HepG2 (cell line): ENCODE measurements around the gene DHRS1. TPM values are rescaled to one million over a fixed set of nuclear protein-coding genes. Genes with fewer than 3 reads are reported as not detected.

Experiments
- ADNP ChIP-seq: sonication (generic); formaldehyde crosslinking; IDR thresholded peaks from 2 replicates; pipeline ENCODE4 v1.4.0; 2020; ENCODE audit warnings: missing genetic modification reagents
- ATAD3A ChIP-seq: sonication (generic); formaldehyde crosslinking; IDR thresholded peaks from 2 replicates; pipeline ENCODE4 v1.4.0; 2020; ENCODE audit warnings: missing genetic modification reagents
- DZIP1 ChIP-seq: sonication (generic); formaldehyde crosslinking; IDR thresholded peaks from 2 replicates; pipeline ENCODE4 v1.5.0; 2020; ENCODE audit warnings: mild to moderate bottlenecking, missing genetic modification reagents
- HNRNPL ChIP-seq: fragments of 200-400 bp; formaldehyde crosslinking; IDR thresholded peaks from 2 replicates; pipeline ENCODE4 v1.6.1; 2017; ENCODE audit warnings: mild to moderate bottlenecking, low read depth, low read length
- IKZF4 ChIP-seq: sonication (generic); formaldehyde crosslinking; IDR thresholded peaks from 2 replicates; pipeline ENCODE4 v1.5.1; 2020; ENCODE audit warnings: borderline replicate concordance, mild to moderate bottlenecking, low read depth, missing genetic modification reagents; ENCODE audit errors: not compliant biosample characterization
- ISX ChIP-seq: sonication (generic); formaldehyde crosslinking; conservative IDR thresholded peaks from 2 replicates; pipeline ENCODE4 v1.5.0; 2020; ENCODE audit warnings: missing genetic modification reagents
- KDM5B ChIP-seq: sonication (generic); formaldehyde crosslinking; IDR thresholded peaks from 2 replicates; pipeline ENCODE4 v1.4.0; 2020; ENCODE audit warnings: missing genetic modification reagents, mild to moderate bottlenecking, borderline replicate concordance
- MED13 ChIP-seq: sonication (generic); formaldehyde crosslinking; IDR thresholded peaks from 2 replicates; pipeline ENCODE4 v1.5.0; 2020; ENCODE audit warnings: missing genetic modification reagents
- MLLT10 ChIP-seq: sonication (generic); formaldehyde crosslinking; IDR thresholded peaks from 2 replicates; pipeline ENCODE4 v1.4.0; 2020; ENCODE audit warnings: missing genetic modification reagents
- NFATC3 ChIP-seq: sonication (generic); formaldehyde crosslinking; IDR thresholded peaks from 2 replicates; pipeline ENCODE4 v1.5.1; 2020; ENCODE audit warnings: mild to moderate bottlenecking, missing genetic modification reagents
- NFE2L1 ChIP-seq: sonication (generic); formaldehyde crosslinking; IDR thresholded peaks from 2 replicates; pipeline ENCODE4 v1.4.0; 2020; ENCODE audit warnings: missing genetic modification reagents, mild to moderate bottlenecking, borderline replicate concordance
- RXRA ChIP-seq: sonication (generic); formaldehyde crosslinking; IDR thresholded peaks from 2 replicates; pipeline ENCODE4 v1.5.1; 2020; ENCODE audit warnings: missing genetic modification reagents
- SRY ChIP-seq: sonication (generic); formaldehyde crosslinking; IDR thresholded peaks from 2 replicates; pipeline ENCODE4 v1.8.0; 2022; ENCODE audit warnings: mild to moderate bottlenecking, missing genetic modification reagents
- ZEB1 ChIP-seq: IDR thresholded peaks from 2 replicates; pipeline ENCODE4 v1.6.1; 2012; ENCODE audit warnings: mild to moderate bottlenecking, low read depth, inconsistent platforms; ENCODE audit not compliant: insufficient replicate concordance
- ZNF253 ChIP-seq: sonication (generic); formaldehyde crosslinking; IDR thresholded peaks from 2 replicates; pipeline ENCODE4 v1.8.0; 2022; ENCODE audit warnings: mild to moderate bottlenecking, missing genetic modification reagents, borderline replicate concordance
- ZNF264 ChIP-seq: sonication (generic); formaldehyde crosslinking; IDR thresholded peaks from 2 replicates; pipeline ENCODE4 v1.4.0; 2020; ENCODE audit warnings: missing genetic modification reagents
- ZNF292 ChIP-seq: sonication (generic); formaldehyde crosslinking; IDR thresholded peaks from 2 replicates; pipeline ENCODE4 v1.8.1; 2022; ENCODE audit warnings: mild to moderate bottlenecking, low read depth, missing genetic modification reagents, borderline replicate concordance
- ZNF296 ChIP-seq: sonication (generic); formaldehyde crosslinking; conservative IDR thresholded peaks from 2 replicates; pipeline ENCODE4 v1.5.0; 2020; ENCODE audit warnings: mild to moderate bottlenecking, missing genetic modification reagents
- ZNF572 ChIP-seq: sonication (generic); formaldehyde crosslinking; IDR thresholded peaks from 2 replicates; pipeline ENCODE4 v1.5.1; 2020; ENCODE audit warnings: mild to moderate bottlenecking, missing genetic modification reagents
- ZNF629 ChIP-seq: sonication (generic); formaldehyde crosslinking; conservative IDR thresholded peaks from 2 replicates; pipeline ENCODE4 v1.5.0; 2020; ENCODE audit warnings: missing genetic modification reagents
- ZNF674 ChIP-seq: sonication (generic); formaldehyde crosslinking; IDR thresholded peaks from 2 replicates; pipeline ENCODE4 v1.5.0; 2020; ENCODE audit warnings: low read depth, mild to moderate bottlenecking, missing genetic modification reagents
- polyA plus RNA-seq, 8 experiments: library from polyadenylated mRNA; depleted of rRNA in 3 of 8; stranded (reverse) in 7 of 8; unstranded in 1 of 8; fragments of >200 nt; fragmentation: Illumina TruSeq in 4 of 8; extraction: Trizol in 4 of 8; gene quantifications; 2 replicates each; pipeline versions ENCODE4 v1.2.1 to v1.2.3, GENCODE V29; 2011 to 2016; ENCODE audit warnings: low read depth in 4 of 8, missing spikeins in 1 of 8, mixed read lengths in 1 of 8; ENCODE audit not compliant: insufficient read depth in 1 of 8
- total RNA-seq, 5 experiments: library from RNA; depleted of rRNA; stranded (reverse); fragments of >200 nt; fragmentation: Illumina TruSeq; extraction: Trizol; gene quantifications; 2 replicates each; pipeline ENCODE4 v1.2.3, GENCODE V29; 2016; ENCODE audit warnings: low read depth in 1 of 5
- TF ChIP-seq, protein P1 (sequence below): sonication (generic); formaldehyde crosslinking; IDR thresholded peaks from 2 replicates; pipeline ENCODE4 v1.5.1; 2020; ENCODE audit warnings: missing genetic modification reagents, mild to moderate bottlenecking, borderline replicate concordance
- TF ChIP-seq, protein P2 (sequence below): sonication (generic); formaldehyde crosslinking; IDR thresholded peaks from 2 replicates; pipeline ENCODE4 v1.4.0; 2020; ENCODE audit warnings: mild to moderate bottlenecking, missing genetic modification reagents
- TF ChIP-seq, protein P3 (sequence below): sonication (generic); formaldehyde crosslinking; IDR thresholded peaks from 2 replicates; pipeline ENCODE4 v1.4.0; 2020; ENCODE audit warnings: missing genetic modification reagents, borderline replicate concordance

The DHRS1 gene
- total and polyA plus RNA-seq, 2 of the 13 experiments (the other 11 are each of a cell fraction or from before 2014, with no cell fraction given), result 49.8 to 60.8 TPM

DNA sequence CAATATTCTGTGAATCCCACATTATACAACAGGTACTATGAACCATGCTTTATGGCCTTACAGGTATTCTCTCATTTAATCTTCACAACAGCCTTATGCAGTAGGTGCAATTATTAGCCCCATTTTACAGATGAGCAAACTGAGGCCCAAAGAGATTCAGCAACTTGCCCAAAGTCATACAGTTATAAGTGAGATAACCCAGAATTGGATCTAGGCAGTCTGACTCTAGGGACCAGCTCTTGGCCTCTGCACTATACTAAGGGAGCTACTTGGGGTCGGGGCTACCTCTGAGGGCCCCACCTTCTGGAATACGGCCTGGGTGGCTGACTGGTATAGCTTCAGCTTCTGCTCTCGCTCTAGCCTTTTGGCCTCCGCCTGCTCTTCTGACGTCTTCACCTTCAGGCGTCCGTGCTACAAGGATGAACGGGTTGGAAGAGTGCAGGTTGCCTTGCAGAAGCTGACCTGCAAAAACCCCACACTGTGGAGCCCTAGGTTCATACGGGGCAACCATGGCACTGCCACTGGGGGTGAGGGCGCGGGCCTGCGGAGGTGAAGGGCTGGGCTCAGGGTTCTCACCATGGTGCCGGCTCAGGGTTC is 28.9 kb downstream of the DHRS1 start (continued):
- peak; percentile 95 for TF ChIP-seq HNRNPL
- TF ChIP-seq, protein P1, sequence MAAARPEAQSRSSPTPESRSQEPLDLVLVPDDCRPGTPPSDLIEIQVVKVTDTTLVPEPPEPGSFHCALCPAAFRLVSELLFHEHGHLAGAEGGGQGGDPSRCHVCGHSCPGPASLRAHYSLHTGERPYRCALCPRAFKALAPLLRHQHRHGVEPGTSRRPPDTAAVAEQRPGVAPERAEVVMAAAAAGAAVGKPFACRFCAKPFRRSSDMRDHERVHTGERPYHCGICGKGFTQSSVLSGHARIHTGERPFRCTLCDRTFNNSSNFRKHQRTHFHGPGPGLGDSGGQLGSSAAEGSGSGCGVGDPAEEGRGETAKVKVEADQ (CRISPR knock-in tag), result peak; percentile 4
- TF ChIP-seq ZNF629 (CRISPR knock-in tag), result peak; percentile 100
- no peak for TF ChIP-seq ZEB1
- peak; percentile 45 for TF ChIP-seq IKZF4
- no peak for TF ChIP-seq ZNF253 (CRISPR knock-in tag)
- peak; percentile 87; the same call in 1 of the 2 replicates for TF ChIP-seq NFE2L1 (CRISPR knock-in tag)
- TF ChIP-seq MED13 (CRISPR knock-in tag), result peak; percentile 31; the same call in 1 of the 2 replicates
- TF ChIP-seq ISX (CRISPR knock-in tag), result 0 out of 2 replicates have a peak, but pooled peaks have one; percentile 25
- peak; percentile 97 for TF ChIP-seq ADNP
- TF ChIP-seq, protein P2, sequence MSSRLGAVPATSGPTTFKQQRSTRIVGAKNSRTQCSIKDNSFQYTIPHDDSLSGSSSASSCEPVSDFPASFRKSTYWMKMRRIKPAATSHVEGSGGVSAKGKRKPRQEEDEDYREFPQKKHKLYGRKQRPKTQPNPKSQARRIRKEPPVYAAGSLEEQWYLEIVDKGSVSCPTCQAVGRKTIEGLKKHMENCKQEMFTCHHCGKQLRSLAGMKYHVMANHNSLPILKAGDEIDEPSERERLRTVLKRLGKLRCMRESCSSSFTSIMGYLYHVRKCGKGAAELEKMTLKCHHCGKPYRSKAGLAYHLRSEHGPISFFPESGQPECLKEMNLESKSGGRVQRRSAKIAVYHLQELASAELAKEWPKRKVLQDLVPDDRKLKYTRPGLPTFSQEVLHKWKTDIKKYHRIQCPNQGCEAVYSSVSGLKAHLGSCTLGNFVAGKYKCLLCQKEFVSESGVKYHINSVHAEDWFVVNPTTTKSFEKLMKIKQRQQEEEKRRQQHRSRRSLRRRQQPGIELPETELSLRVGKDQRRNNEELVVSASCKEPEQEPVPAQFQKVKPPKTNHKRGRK (CRISPR knock-in tag), result no peak
- TF ChIP-seq, protein P3, sequence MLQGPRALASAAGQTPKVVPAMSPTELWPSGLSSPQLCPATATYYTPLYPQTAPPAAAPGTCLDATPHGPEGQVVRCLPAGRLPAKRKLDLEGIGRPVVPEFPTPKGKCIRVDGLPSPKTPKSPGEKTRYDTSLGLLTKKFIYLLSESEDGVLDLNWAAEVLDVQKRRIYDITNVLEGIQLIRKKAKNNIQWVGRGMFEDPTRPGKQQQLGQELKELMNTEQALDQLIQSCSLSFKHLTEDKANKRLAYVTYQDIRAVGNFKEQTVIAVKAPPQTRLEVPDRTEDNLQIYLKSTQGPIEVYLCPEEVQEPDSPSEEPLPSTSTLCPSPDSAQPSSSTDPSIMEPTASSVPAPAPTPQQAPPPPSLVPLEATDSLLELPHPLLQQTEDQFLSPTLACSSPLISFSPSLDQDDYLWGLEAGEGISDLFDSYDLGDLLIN (CRISPR knock-in tag), result peak; percentile 37; the same call in 1 of the 2 replicates
- TF ChIP-seq ZNF296 (CRISPR knock-in tag), result 0 out of 2 replicates have a peak, but pooled peaks have one; percentile 55
- TF ChIP-seq ZNF674 (CRISPR knock-in tag), result no peak
- TF ChIP-seq DZIP1 (CRISPR knock-in tag), result no peak
- no peak for TF ChIP-seq ZNF264 (CRISPR knock-in tag)
- TF ChIP-seq NFATC3 (CRISPR knock-in tag), result peak; percentile 92; the same call in 1 of the 2 replicates
- no peak for TF ChIP-seq MLLT10 (CRISPR knock-in tag)
- TF ChIP-seq KDM5B, result no peak
- TF ChIP-seq SRY (CRISPR knock-in tag), result no peak
- 0 out of 2 replicates have a peak, but pooled peaks have one; percentile 19 for TF ChIP-seq ZNF292 (CRISPR knock-in tag)
- peak; percentile 39; the same call in 1 of the 2 replicates for TF ChIP-seq ATAD3A (CRISPR knock-in tag)
- 0 out of 2 replicates have a peak, but pooled peaks have one; percentile 51 for TF ChIP-seq RXRA
- TF ChIP-seq ZNF572, result peak; percentile 99
